HL-60/S4 treated with phorbol 12-myristate 13-acetate at 8.2 ng/mL for 4 days and 3 days (cell line): ENCODE measurements around the gene PGBD1.
"Not testable (repeated sequence)": the region's sequence is repeated elsewhere in the genome, so short reads cannot be mapped to it uniquely, and the experiment has no call there.

ENCODE experiments used
- in situ Hi-C: fragments of 300-500 bp; cut with MboI; formaldehyde crosslinking; loops from 2 replicates; pipeline ENCODE4 v1.15.0; 2022; ENCODE audit warnings: low sequenced_read_pairs

The PGBD1 gene

GRCh38 chr6:28266962-28267694, 14.2 kb upstream of the PGBD1 start, which contains the start of gene ZSCAN26:
TSS of gene ZSCAN26 (plus strand) at chr6:28267143. CDS start at chr6:28271920, 4,777 bp downstream.
- in situ Hi-C loops = no loop called here

GRCh38 chr6:28267695-28268059, 13.7 kb upstream of the PGBD1 start:
- in situ Hi-C loops = no loop called here

GRCh38 chr6:28269492-28269891, 11.9 kb upstream of the PGBD1 start:
- in situ Hi-C loops = no loop called here

GRCh38 chr6:28274888-28275287, 6.5 kb upstream of the PGBD1 start:
- in situ Hi-C loops = no loop called here

- in situ Hi-C loops = no loop called here
Measured at GRCh38 chr6:28277746-28278145, 3.6 kb upstream of the PGBD1 start.

GRCh38 chr6:28280595-28281287, 631 bp upstream of the PGBD1 start:
- in situ Hi-C loops = no loop called here

GRCh38 chr6:28282926-28283325, 1.6 kb downstream of the PGBD1 start:
- in situ Hi-C loops = no loop called here

GRCh38 chr6:28291573-28291972, 10.2 kb downstream of the PGBD1 start:
- in situ Hi-C loops = no loop called here

- in situ Hi-C loops = no loop called here
Measured at GRCh38 chr6:28295326-28295725, 14.0 kb downstream of the PGBD1 start.

GRCh38 chr6:28296520-28297060, 15.2 kb downstream of the PGBD1 start:
- in situ Hi-C loops = no loop called here

- in situ Hi-C loops = no loop called here
Measured at GRCh38 chr6:28303570-28303969, 22.2 kb downstream of the PGBD1 start.

- in situ Hi-C loops = not testable (repeated sequence)
Measured at GRCh38 chr6:28306363-28306762, 25.0 kb downstream of the PGBD1 start.

GRCh38 chr6:28311139-28311823, 29.9 kb downstream of the PGBD1 start:
- in situ Hi-C loops = no loop called here

GRCh38 chr6:28312939-28313338, 31.6 kb downstream of the PGBD1 start:
- in situ Hi-C loops = no loop called here

GRCh38 chr6:28315628-28316027, 34.3 kb downstream of the PGBD1 start:
- in situ Hi-C loops = no loop called here

GRCh38 chr6:28317866-28318265, 36.5 kb downstream of the PGBD1 start:
- in situ Hi-C loops = not testable (repeated sequence)

GRCh38 chr6:28322661-28323060, 41.3 kb downstream of the PGBD1 start:
- in situ Hi-C loops = no loop called here

GRCh38 chr6:28323813-28324424, 42.5 kb downstream of the PGBD1 start:
- in situ Hi-C loops = no loop called here

- in situ Hi-C loops = no loop called here
Measured at GRCh38 chr6:28326371-28326948, 45.1 kb downstream of the PGBD1 start.

- in situ Hi-C loops = no loop called here
Measured at GRCh38 chr6:28330041-28330440, 48.7 kb downstream of the PGBD1 start.

- in situ Hi-C loops = no loop called here
Measured at GRCh38 chr6:28333047-28333446, 51.7 kb downstream of the PGBD1 start.
